ENCODE data around the gene CAMSAP1.

CAMSAP1 gene

GRCh38 chr9:135771401-135772051 is 135.8 kb downstream of the CAMSAP1 start:
- DNase-seq: no peak

DNA sequence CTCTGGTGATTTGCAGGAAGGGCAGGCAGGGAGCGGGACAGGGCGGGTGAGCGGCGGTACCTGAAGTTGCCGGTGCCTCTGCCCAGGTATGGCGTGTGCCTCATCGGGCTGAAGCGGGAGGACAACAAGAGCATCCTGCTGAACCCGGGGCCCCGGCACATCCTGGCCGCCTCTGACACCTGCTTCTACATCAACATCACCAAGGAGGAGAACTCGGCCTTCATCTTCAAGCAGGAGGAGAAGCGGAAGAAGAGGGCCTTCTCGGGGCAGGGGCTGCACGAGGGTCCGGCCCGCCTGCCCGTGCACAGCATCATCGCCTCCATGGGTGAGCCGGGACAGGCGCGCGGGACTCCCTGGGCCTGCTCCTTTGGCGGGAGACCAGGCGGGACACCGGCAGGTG is 136.6 kb downstream of the CAMSAP1 start:
- DNase-seq: no peak

GRCh38 chr9:135770203-135770535 is 137.2 kb downstream of the CAMSAP1 start:
- no peak for DNase-seq

DNA sequence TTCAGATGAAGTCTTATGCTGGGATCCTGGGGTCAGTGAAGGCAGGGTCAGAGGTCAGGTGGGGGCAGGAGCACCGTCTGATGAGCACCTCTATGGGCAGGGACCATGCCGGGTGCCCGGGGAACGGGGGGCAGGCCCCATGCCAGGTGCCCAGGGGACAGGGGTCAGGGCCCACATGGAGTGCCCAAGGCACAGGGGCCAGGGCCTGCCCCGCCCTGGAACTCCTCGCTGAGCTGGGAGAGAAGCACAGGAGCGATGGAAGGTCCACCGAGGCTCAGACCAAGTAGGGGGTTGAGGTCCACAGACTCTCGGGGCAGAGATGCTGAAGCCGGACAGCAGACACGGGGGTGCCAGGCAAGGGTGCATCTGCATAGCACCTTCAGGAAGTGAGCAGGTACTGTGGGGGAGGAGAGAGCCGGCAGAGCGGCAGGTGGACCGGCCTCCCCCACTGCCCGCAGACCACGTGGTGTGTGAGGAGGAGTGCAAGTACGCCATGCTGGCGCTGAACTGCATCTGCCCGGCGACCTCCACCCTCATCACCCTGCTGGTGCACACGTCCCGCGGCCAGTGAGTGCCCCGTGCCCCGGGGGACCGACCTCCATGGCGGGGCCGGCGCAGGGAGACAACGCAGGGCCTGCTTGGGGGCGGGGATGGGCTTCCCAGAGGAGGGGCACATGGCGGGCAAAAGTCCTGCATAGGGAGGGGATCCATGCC is 137.7 kb downstream of the CAMSAP1 start:
- DNase-seq: no peak

GRCh38 chr9:135768516-135769218 is 138.7 kb downstream of the CAMSAP1 start:
- no peak for DNase-seq

- DNase-seq: no peak
Measured at GRCh38 chr9:135766707-135767106, 140.6 kb downstream of the CAMSAP1 start.

- no peak for DNase-seq
Measured at GRCh38 chr9:135766251-135766650, 141.1 kb downstream of the CAMSAP1 start.

DNA sequence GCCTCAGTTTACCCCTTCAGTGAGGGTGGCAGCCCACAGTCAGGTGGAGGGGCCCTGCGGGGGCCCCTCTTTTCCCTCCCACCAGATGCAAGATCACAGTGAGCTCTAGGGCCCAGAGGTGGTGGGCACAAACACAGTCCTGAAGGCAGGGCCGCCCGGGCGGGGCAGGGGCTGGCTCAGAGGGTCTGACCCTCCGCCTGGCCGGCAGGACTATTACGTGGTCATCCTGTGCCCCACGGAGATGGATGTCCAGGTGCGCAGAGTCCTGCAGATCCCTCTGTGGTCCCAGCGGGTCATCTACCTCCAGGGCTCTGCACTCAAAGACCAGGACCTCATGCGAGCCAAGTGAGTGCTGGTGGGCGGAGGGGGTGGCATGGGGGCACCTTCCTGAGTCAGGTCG is 141.9 kb downstream of the CAMSAP1 start:
- DNase-seq: no peak

- DNase-seq: no peak
Measured at GRCh38 chr9:135764731-135765130, 142.6 kb downstream of the CAMSAP1 start.

DNA sequence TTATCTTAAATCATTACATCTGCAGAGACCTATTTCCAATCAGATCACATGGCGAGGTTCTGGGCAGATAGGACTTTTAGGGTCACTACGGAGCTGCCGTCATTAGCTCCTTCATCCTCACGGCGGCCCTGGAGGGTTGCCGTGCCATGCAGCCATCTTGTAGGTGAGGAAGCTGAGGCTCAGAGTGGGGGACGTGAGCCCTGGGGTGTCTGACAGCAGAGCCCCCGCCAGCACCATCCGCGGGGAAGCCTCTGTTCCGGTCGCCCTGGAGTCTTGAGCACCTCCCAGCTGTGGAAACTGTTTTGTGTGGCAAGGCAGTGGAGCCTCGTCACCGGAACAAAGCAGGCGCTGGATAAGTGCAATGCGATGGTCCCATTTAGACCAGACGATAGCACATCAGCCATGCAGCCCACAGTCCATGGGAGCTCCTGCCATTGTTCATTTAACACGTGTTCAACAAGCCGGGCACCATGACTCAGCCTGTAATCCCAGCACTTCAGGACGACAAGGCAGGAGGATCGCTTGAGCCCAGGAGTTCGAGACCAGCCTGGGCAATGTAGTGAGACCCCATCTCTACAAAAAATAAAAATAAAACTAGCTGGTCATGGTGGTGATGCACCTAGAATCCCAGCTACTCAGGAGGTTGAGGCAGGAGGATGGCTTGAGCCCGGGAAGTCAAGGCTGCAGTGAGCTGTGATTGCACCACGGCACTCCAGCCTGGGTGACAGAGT is 143.5 kb downstream of the CAMSAP1 start:
- no peak for DNase-seq

DNA sequence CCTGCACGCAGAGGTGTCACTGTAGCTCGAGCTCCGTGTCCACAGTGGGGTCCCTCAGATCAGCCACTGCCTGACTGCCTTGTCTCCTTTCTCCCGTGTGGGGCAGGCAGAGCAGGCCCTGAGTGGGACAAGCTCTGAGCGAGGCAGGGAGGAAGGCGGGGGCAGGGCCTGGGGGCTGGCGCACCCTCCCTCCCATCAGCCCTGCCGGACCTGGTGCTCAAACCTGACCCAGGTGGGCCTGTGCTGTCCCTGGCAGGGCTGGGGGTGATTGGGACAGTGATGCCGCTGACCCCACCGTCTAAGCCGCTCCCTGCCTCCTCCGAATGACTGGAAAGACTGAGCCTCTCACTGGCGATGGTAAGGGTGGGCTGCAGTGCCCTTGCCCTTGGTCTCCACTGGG is 144.4 kb downstream of the CAMSAP1 start:
- no peak for DNase-seq

DNA sequence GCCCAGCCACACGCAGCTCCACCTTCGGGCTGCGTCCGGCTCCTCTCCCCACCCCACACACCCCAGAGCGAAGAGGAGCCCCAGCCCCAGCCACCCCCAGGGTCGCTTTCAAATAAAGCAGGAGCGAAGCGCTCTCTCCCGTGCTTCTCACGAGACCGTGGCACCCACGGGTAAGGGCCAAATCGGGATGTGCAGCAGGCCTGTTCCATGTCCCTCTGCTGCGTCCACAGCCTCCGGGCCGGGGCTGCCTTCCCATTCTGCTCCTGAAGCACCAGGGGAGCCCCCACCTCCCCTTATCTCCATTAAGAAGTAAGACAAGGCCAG is 145.5 kb downstream of the CAMSAP1 start:
- no peak for DNase-seq

DNA sequence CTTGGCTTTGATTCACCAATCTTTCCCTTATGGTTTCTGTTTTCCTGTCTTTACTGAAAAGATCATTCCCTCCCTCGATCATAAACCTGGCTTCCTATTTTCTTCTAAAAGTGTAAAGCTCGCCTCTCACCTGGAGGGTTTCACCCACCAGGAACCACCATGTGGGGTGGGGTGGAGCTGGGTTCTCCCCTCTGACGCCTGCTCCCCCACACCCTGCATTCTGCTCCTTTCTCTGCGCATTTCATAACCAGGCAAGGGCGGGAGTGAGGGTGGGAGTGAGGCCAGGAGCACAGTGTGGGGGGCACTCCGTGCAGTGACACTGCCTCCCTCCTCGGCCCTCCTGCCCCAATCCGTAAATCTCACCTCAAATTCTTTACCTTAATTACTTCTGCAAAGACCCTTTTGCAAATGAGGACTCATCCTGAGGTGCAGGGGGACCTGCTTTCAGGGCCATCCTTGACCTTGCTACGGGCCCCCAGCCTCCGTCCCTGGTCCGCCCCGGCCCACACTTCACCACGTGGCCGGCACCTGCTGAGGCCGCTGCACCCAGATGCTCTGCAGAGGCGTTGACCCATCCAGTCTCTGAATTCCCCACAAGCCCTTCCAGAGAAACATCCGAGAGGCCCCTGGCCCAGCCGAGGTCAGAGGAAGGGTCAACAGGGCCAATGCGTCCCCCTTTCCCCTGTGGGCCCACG is 146.0 kb downstream of the CAMSAP1 start:
- DNase-seq: no peak

- DNase-seq: no peak
Measured at GRCh38 chr9:135760465-135760864, 146.9 kb downstream of the CAMSAP1 start.

- DNase-seq: no peak
Measured at GRCh38 chr9:135759676-135760300, 147.6 kb downstream of the CAMSAP1 start.

DNA sequence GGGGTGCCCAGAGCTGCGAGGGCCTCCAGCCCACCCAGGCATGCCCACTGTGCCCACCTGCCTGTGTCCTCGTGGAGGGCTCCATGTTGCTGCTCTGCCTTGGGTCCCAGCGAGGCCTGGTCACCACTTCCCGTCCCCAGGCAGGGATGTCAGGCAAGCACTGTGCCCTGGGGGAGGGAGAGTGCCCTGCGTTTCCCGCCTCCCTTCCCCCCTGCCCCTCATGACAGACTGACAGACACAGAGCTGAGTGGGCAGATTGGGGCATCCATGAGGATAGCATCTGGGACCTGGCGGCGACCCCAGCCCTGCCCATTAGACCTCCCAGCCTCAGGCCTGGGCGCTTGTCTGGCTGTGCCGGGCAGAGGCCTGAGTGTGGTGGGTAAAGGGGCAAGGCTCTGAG is 148.5 kb downstream of the CAMSAP1 start:
- DNase-seq: no peak

All from GF-D8 (cell line).